Kidney epithelial cell (primary cell): Measurements from ENCODE around the gene CEP97. TPM values are rescaled to one million over a fixed set of nuclear protein-coding genes. Genes with fewer than 3 reads are reported as not detected.
"Not testable (repeated sequence)": the region's sequence is repeated elsewhere in the genome, so short reads cannot be mapped to it uniquely, and the experiment has no call there.

Source experiments
- DNase-seq: peaks from one replicate; pipeline ENCODE4 v3.0.0-alpha.2; 2010; ENCODE audit warnings: low read depth
- H3K27me3 ChIP-seq: 2 replicates; pipeline ENCODE4 v1.6.0; 2011; ENCODE audit warnings: low read length; ENCODE audit not compliant: control insufficient read depth, insufficient read depth
- H3K36me3 ChIP-seq: 2 replicates; pipeline ENCODE4 v1.5.1; 2011; ENCODE audit warnings: low read length; ENCODE audit not compliant: control insufficient read depth, insufficient read depth
- H3K4me3 ChIP-seq: 2 replicates; pipeline ENCODE4 v1.5.1; 2011; ENCODE audit warnings: low read depth, mild to moderate bottlenecking, control low read depth, low read length
- total RNA-seq: library from RNA; depleted of rRNA; stranded (reverse); fragments of >200 nt; gene quantifications from 2 replicates; pipeline ENCODE4 v1.2.3, GENCODE V29; 2015
- TF ChIP-seq, protein P1 (sequence below): IDR thresholded peaks from 2 replicates; pipeline ENCODE4 v1.5.1; 2011; ENCODE audit warnings: mild to moderate bottlenecking, moderate library complexity, low read length, control low read depth, inconsistent platforms; ENCODE audit not compliant: insufficient read depth, poor library complexity, severe bottlenecking

The CEP97 gene
- total RNA-seq, 1 donor from 2014 or later: 7.5 TPM

DNA sequence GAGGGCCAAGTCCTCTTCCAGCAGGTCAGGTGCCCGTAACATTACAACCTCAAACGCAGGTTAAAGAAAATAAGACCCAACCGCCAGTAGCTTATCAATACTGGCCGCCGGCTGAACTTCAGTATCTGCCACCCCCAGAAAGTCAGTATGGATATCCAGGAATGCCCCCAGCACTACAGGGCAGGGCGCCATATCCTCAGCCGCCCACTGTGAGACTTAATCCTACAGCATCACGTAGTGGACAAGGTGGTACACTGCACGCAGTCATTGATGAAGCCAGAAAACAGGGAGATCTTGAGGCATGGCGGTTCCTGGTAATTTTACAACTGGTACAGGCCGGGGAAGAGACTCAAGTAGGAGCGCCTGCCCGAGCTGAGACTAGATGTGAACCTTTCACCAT, 30.9 kb upstream of the CEP97 start:
- TF ChIP-seq, protein P1, sequence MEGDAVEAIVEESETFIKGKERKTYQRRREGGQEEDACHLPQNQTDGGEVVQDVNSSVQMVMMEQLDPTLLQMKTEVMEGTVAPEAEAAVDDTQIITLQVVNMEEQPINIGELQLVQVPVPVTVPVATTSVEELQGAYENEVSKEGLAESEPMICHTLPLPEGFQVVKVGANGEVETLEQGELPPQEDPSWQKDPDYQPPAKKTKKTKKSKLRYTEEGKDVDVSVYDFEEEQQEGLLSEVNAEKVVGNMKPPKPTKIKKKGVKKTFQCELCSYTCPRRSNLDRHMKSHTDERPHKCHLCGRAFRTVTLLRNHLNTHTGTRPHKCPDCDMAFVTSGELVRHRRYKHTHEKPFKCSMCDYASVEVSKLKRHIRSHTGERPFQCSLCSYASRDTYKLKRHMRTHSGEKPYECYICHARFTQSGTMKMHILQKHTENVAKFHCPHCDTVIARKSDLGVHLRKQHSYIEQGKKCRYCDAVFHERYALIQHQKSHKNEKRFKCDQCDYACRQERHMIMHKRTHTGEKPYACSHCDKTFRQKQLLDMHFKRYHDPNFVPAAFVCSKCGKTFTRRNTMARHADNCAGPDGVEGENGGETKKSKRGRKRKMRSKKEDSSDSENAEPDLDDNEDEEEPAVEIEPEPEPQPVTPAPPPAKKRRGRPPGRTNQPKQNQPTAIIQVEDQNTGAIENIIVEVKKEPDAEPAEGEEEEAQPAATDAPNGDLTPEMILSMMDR: peak; percentile 44
- not testable (repeated sequence) for H3K27me3 ChIP-seq, DNase-seq

GRCh38 chr3:101694836-101695235, 29.6 kb upstream of the CEP97 start:
- not testable (repeated sequence) for H3K4me3 ChIP-seq, H3K36me3 ChIP-seq, H3K27me3 ChIP-seq, DNase-seq

More for the DNA sequence above, 30.9 kb upstream of the CEP97 start:
- not testable (repeated sequence) for H3K36me3 ChIP-seq, H3K4me3 ChIP-seq

- Histone ChIP-seq H3K36me3 (no peaks in the 10 kb centered on the region), H3K4me3 (no peak overlapping the region), H3K27me3 (no peaks in the 10 kb centered on the region)
- no peak for DNase-seq
- TF ChIP-seq, protein P1: peak; percentile 60
Measured at GRCh38 chr3:101695779-101696372, 28.5 kb upstream of the CEP97 start.

- no peak for DNase-seq
- no peaks in the 10 kb centered on the region for H3K27me3 ChIP-seq
- TF ChIP-seq, protein P1: no peak
- H3K36me3 ChIP-seq: no peaks in the 10 kb centered on the region
- no peak overlapping the region for H3K4me3 ChIP-seq
Measured at GRCh38 chr3:101701696-101702634, 22.4 kb upstream of the CEP97 start.

DNA sequence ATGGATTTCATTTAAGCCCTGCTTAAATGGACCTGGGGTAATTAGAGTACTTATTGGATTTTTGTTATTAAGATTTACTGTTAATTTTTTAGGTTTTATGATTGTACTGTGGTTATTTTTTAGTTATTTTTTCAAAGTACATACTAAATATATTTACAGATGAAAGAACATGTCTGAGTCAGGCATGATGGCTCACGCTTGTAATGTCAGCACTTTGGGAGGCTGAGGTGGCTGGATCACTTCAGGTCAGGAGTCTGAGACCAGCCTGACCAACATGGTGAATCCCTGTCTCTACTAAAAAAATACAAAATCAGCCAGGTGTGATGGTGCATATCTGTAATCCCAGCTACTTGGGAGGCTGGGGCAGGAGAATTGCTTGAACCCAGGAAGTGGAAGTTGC, 21.7 kb upstream of the CEP97 start:
- no peaks in the 10 kb centered on the region for H3K36me3 ChIP-seq
- DNase-seq: no peak
- no peak overlapping the region for H3K4me3 ChIP-seq
- no peaks in the 10 kb centered on the region for H3K27me3 ChIP-seq
- TF ChIP-seq, protein P1: no peak

GRCh38 chr3:101703169-101703568, 21.2 kb upstream of the CEP97 start:
- no peaks in the 10 kb centered on the region for H3K27me3 ChIP-seq
- TF ChIP-seq, protein P1: no peak
- DNase-seq: no peak
- H3K36me3 ChIP-seq: no peaks in the 10 kb centered on the region
- no peak overlapping the region for H3K4me3 ChIP-seq

- not testable (repeated sequence) for H3K4me3 ChIP-seq, H3K27me3 ChIP-seq, H3K36me3 ChIP-seq, DNase-seq
Measured at GRCh38 chr3:101704639-101705038, 19.8 kb upstream of the CEP97 start.
